K562 (cell line): Measurements from ENCODE around the gene CASP6. TPM values are rescaled to one million over a fixed set of nuclear protein-coding genes. Genes with fewer than 3 reads are reported as not detected.

Experiments used
- BRF2 ChIP-seq: IDR thresholded peaks from 3 replicates; pipeline ENCODE4 v1.6.1; 2011; ENCODE audit warnings: borderline replicate concordance, mild to moderate bottlenecking; ENCODE audit not compliant: insufficient read length, insufficient read depth
- C11orf30 ChIP-seq: fragments of 450-650 bp; IDR thresholded peaks from 2 replicates; pipeline ENCODE4 v1.6.1; 2016; ENCODE audit warnings: low read depth, mild to moderate bottlenecking
- CBFA2T2 ChIP-seq: fragments of 450-650 bp; conservative IDR thresholded peaks from 2 replicates; pipeline ENCODE4 v1.6.1; 2017; ENCODE audit warnings: mild to moderate bottlenecking
- ETV5 ChIP-seq: sonication (generic); formaldehyde crosslinking; IDR thresholded peaks from 2 replicates; pipeline ENCODE4 v1.4.0; 2020; ENCODE audit warnings: low read depth, mild to moderate bottlenecking, missing genetic modification reagents
- FOXK1 ChIP-seq: sonication (generic); formaldehyde crosslinking; IDR thresholded peaks from 2 replicates; pipeline ENCODE4 v1.8.0; 2022; ENCODE audit warnings: missing genetic modification reagents, mild to moderate bottlenecking, borderline replicate concordance
- FOXM1 ChIP-seq, 2 experiments: fragments of 450-650 bp in 1 of 2; sonication (generic) in 1 of 2; formaldehyde crosslinking in 1 of 2; IDR thresholded peaks; 2 replicates each; pipeline versions ENCODE4 v1.6.1 to v1.9.0; 2017 to 2022; ENCODE audit warnings: low read depth in 2 of 2, mild to moderate bottlenecking in 2 of 2, missing genetic modification reagents in 1 of 2, moderate library complexity in 1 of 2
- FOXO4 ChIP-seq: fragments of 450-650 bp; formaldehyde crosslinking; IDR thresholded peaks from 2 replicates; pipeline ENCODE4 v1.4.0; 2020; ENCODE audit warnings: mild to moderate bottlenecking, moderate library complexity
- KDM1A ChIP-seq, 2 experiments: fragments of 450-650 bp; IDR thresholded peaks; 2 replicates each; pipeline ENCODE4 v1.6.1; 2016; ENCODE audit warnings: mild to moderate bottlenecking in 2 of 2
- KLF10 ChIP-seq: fragments of 250-450 bp; sonication (Bioruptor Pico); IDR thresholded peaks from 2 replicates; pipeline ENCODE4 v1.6.1; 2021; ENCODE audit warnings: matching md5 sums
- L3MBTL2 ChIP-seq: fragments of 450-650 bp; IDR thresholded peaks from 2 replicates; pipeline ENCODE4 v1.6.1; 2016; ENCODE audit warnings: mild to moderate bottlenecking, moderate library complexity
- MYNN ChIP-seq, 2 experiments: sonication (generic); formaldehyde crosslinking in 1 of 2; IDR thresholded peaks; 2 replicates each; pipeline versions ENCODE4 v1.5.0 to v1.6.1; 2016 to 2020; ENCODE audit warnings: antibody characterized with exemption in 1 of 2, missing genetic modification reagents in 1 of 2
- NBN ChIP-seq: fragments of 450-650 bp; IDR thresholded peaks from 2 replicates; pipeline ENCODE4 v1.6.1; 2016; ENCODE audit warnings: low read depth, mild to moderate bottlenecking
- NFE2 ChIP-seq: IDR thresholded peaks from 2 replicates; pipeline ENCODE4 v1.6.1; 2014; ENCODE audit warnings: antibody characterized with exemption, low read depth
- PKNOX1 ChIP-seq: fragments of 450-650 bp; IDR thresholded peaks from 2 replicates; pipeline ENCODE4 v1.6.1; 2016
- SOX6 ChIP-seq: fragments of 450-650 bp; IDR thresholded peaks from 2 replicates; pipeline ENCODE4 v1.6.1; 2014; ENCODE audit warnings: mild to moderate bottlenecking
- SPI1 ChIP-seq: IDR thresholded peaks from 2 replicates; pipeline ENCODE4 v1.6.1; 2011; ENCODE audit warnings: low read depth, low read length, control low read depth, borderline replicate concordance
- TCF15 ChIP-seq: fragments of 250-450 bp; sonication (Bioruptor Pico); IDR thresholded peaks from 2 replicates; pipeline ENCODE4 v1.8.0; 2022; ENCODE audit warnings: moderate library complexity, mild to moderate bottlenecking, inconsistent platforms
- XRCC4 ChIP-seq: IDR thresholded peaks from one replicate; pipeline ENCODE4 v1.6.1; 2011; ENCODE audit not compliant: insufficient read depth, insufficient read length; ENCODE audit errors: extremely low read depth
- ZBTB34 ChIP-seq: fragments of 250-450 bp; sonication (Bioruptor Pico); IDR thresholded peaks from 2 replicates; pipeline ENCODE4 v1.8.0; 2021; ENCODE audit warnings: mild to moderate bottlenecking, moderate library complexity
- ZC3H11A ChIP-seq: IDR thresholded peaks from 2 replicates; pipeline ENCODE4 v1.6.1; 2012; ENCODE audit warnings: low read depth, low read length, improper control_type of control experiment
- ZKSCAN3 ChIP-seq: fragments of 250-450 bp; sonication (Bioruptor Pico); IDR thresholded peaks from 2 replicates; pipeline ENCODE4 v1.4.0; 2020
- ZNF121 ChIP-seq: sonication (generic); formaldehyde crosslinking; conservative IDR thresholded peaks from 2 replicates; pipeline ENCODE4 v1.8.0; 2022; ENCODE audit warnings: missing genetic modification reagents
- ZNF589 ChIP-seq: fragments of 200-800 bp; sonication (Bioruptor generic); IDR thresholded peaks from 2 replicates; pipeline ENCODE4 v1.6.1; 2016; ENCODE audit warnings: low read depth, missing genetic modification characterization, missing compliant biosample characterization
- polyA plus RNA-seq, 8 experiments: library from polyadenylated mRNA; depleted of rRNA in 4 of 8; stranded (reverse) in 5 of 8; unstranded in 3 of 8; fragments of >200 nt; fragmentation: Nextera tagmentation in 2 of 8; fragmentation: Illumina TruSeq in 1 of 8; extraction: Ambion mirVana in 2 of 8; extraction: Trizol in 1 of 8; gene quantifications; 2 replicates each; pipeline versions ENCODE4 v1.2.1 to v1.2.3, GENCODE V29; 2011 to 2014; ENCODE audit warnings: inconsistent platforms in 1 of 8, missing spikeins in 1 of 8
- total RNA-seq, 7 experiments: library from RNA; depleted of rRNA in 6 of 7; stranded (reverse); fragments of >200 nt in 6 of 7; fragmentation: Illumina TruSeq in 2 of 7; extraction: Trizol in 2 of 7; gene quantifications; 2 replicates each; pipeline versions ENCODE4 v1.2.1 to v1.2.3, GENCODE V29; 2011 to 2021; ENCODE audit warnings: low replicate concordance in 1 of 7

Gene CASP6
- total and polyA plus RNA-seq, 9 of the 15 experiments (the other 6 are each of a cell fraction or from before 2014, with no cell fraction given), result 20.8 to 72.7 (median 39.1) TPM

- no peak for TF ChIP-seq BRF2
- TF ChIP-seq NBN, result no peak
- peak; percentile 75 for TF ChIP-seq L3MBTL2
- no peak for TF ChIP-seq ETV5
- TF ChIP-seq PKNOX1, result peak; percentile 76
- TF ChIP-seq TCF15 (CRISPR knock-in tag), result no peak
- TF ChIP-seq FOXK1 (CRISPR knock-in tag), result no peak
- no peak for TF ChIP-seq MYNN (IDR thresholded peaks at IDR 0.05)
- no peak for TF ChIP-seq MYNN (CRISPR knock-in tag; IDR thresholded peaks at IDR 0.05)
- no peak for TF ChIP-seq ZKSCAN3
- no peak for TF ChIP-seq CBFA2T2
- TF ChIP-seq ZC3H11A, result no peak
- no peak for TF ChIP-seq KDM1A (IDR thresholded peaks at IDR 0.05)
- TF ChIP-seq FOXM1 (IDR thresholded peaks at IDR 0.05; ENCODE audit: low read depth), result no peak
- TF ChIP-seq FOXM1 (CRISPR knock-in tag; IDR thresholded peaks at IDR 0.05; ENCODE audit: low read depth), result no peak
- no peak for TF ChIP-seq SPI1
- no peak for TF ChIP-seq ZBTB34
- no peak for TF ChIP-seq ZNF589
- TF ChIP-seq XRCC4, result no peak
- no peak for TF ChIP-seq C11orf30
- TF ChIP-seq SOX6, result no peak
- TF ChIP-seq KLF10, result no peak
- TF ChIP-seq NFE2, result no peak
- TF ChIP-seq ZNF121, result no peak
- TF ChIP-seq FOXO4, result no peak
Measured at GRCh38 chr4:109745830-109746229, 42.6 kb upstream of the CASP6 start (continued).
